Germinal center (tissue), 1 donor: ENCODE measurements around the gene DAB2.

Experiments used
- DNase-seq: peaks from one replicate; pipeline ENCODE4 v3.0.0; 2012; ENCODE audit warnings: mixed read lengths, low spot score

DAB2 gene

GRCh38 chr5:39424736-39425637 is at the start of gene DAB2:
Gene DAB2 (minus strand): TSS chr5:39424980. CDS start chr5:39394320, 30,660 bp downstream.
- peak; percentile 17 for DNase-seq

GRCh38 chr5:39473156-39473775 is 48.5 kb upstream of the DAB2 start:
- no peak for DNase-seq

- DNase-seq, result no peak
These were observed 47.2 kb upstream of the DAB2 start for GRCh38 chr5:39471836-39472508.

GRCh38 chr5:39470811-39471210 is 46.0 kb upstream of the DAB2 start:
- no peak for DNase-seq

- no peak for DNase-seq
These were observed 45.1 kb upstream of the DAB2 start for GRCh38 chr5:39469777-39470415.

GRCh38 chr5:39469176-39469575 is 44.4 kb upstream of the DAB2 start:
- no peak for DNase-seq

GRCh38 chr5:39466846-39467245 is 42.1 kb upstream of the DAB2 start:
- DNase-seq, result no peak

- DNase-seq, result no peak
These were observed 41.1 kb upstream of the DAB2 start for GRCh38 chr5:39465843-39466242.

- DNase-seq, result no peak
These were observed 40.3 kb upstream of the DAB2 start for GRCh38 chr5:39465097-39465496.

- no peak for DNase-seq
These were observed 39.3 kb upstream of the DAB2 start for GRCh38 chr5:39464088-39464487.

GRCh38 chr5:39462211-39462610 is 37.4 kb upstream of the DAB2 start:
- DNase-seq, result no peak

GRCh38 chr5:39461007-39461682 is 36.4 kb upstream of the DAB2 start:
- no peak for DNase-seq

- no peak for DNase-seq
These were observed 35.1 kb upstream of the DAB2 start for GRCh38 chr5:39459907-39460306.

GRCh38 chr5:39459071-39459470 is 34.3 kb upstream of the DAB2 start:
- DNase-seq, result no peak

GRCh38 chr5:39455645-39456044 is 30.9 kb upstream of the DAB2 start:
- no peak for DNase-seq

- no peak for DNase-seq
These were observed 28.8 kb upstream of the DAB2 start for GRCh38 chr5:39453606-39454005.

GRCh38 chr5:39452846-39453245 is 28.1 kb upstream of the DAB2 start:
- DNase-seq, result no peak

- DNase-seq, result no peak
These were observed 26.6 kb upstream of the DAB2 start for GRCh38 chr5:39451276-39451941.

GRCh38 chr5:39450487-39450886 is 25.7 kb upstream of the DAB2 start:
- no peak for DNase-seq

GRCh38 chr5:39449591-39449990 is 24.8 kb upstream of the DAB2 start:
- no peak for DNase-seq

GRCh38 chr5:39448506-39449128 is 23.8 kb upstream of the DAB2 start:
- DNase-seq, result no peak
